Transverse colon (tissue), 3 donors: Measurements from ENCODE around the gene MOAP1.

Experiments used
- CTCF ChIP-seq, 5 experiments: fragments of 200-600 bp in 3 of 5; fragments of 450-650 bp in 2 of 5; sonication (generic) in 3 of 5; IDR thresholded peaks; 1 replicate in 2 of 5; 2 replicates in 3 of 5; pipeline ENCODE4 v1.5.1; 2016 to 2017; ENCODE audit warnings: antibody characterized with exemption in 5 of 5, inconsistent platforms in 3 of 5, mild to moderate bottlenecking in 2 of 5, moderate library complexity in 1 of 5
- POLR2A ChIP-seq: fragments of 450-650 bp; IDR thresholded peaks from one replicate; pipeline ENCODE4 v1.6.1; 2016; ENCODE audit warnings: antibody characterized with exemption, mild to moderate bottlenecking, moderate library complexity

DNA sequence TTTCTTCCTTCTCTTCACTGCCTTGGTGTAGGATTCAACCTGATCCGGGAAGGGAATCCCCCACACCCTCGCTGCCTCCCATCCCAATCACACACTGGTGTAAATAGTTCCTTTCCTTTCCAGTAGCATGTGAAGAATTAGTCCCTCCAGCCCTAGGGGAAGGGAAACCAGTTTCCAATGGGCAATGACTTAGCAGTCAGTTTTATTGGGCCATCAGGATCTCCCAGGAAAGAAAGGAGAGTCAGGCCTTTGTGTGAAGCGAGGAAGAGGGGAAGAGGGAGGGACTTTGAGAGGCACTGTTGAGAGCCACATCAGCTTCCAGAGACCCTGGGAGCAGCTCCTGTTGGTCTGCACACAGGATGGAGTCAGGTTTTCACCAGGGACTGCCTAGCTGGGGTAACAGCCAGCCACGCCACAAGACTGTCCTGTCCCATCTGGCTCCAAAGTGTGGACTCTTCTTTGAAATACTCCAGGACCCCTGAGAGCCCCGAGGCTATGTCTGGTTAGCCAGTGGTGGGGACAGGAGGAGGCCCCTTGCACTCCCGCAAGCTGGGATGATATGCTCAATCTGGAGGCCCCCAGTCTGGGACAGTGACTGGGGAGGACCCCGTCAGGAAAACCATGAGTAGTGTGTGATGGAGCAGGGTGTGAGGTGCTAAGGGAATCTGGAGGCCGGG is 27.9 kb downstream of the MOAP1 start:
- TF ChIP-seq CTCF (IDR thresholded peaks at IDR 0.05) (no peak), POLR2A (no peak)
